OCI-LY1 (cell line): Measurements from ENCODE around the gene IL20.

ENCODE experiments used
- H2AFZ ChIP-seq: fragments of 200-600 bp; sonication (generic), shearing (Covaris generic); 2 replicates; pipeline ENCODE4 v1.6.0; 2014; ENCODE audit warnings: antibody characterized with exemption, mild to moderate bottlenecking, low read length
- H3F3A ChIP-seq: fragments of 200-600 bp; sonication (generic), shearing (Covaris generic); 2 replicates; pipeline ENCODE4 v1.6.0; 2014; ENCODE audit warnings: mild to moderate bottlenecking, antibody characterized with exemption, low read length, moderate library complexity; ENCODE audit not compliant: insufficient read depth
- H3K27ac ChIP-seq: fragments of 200-600 bp; sonication (generic); 2 replicates; pipeline ENCODE4 v1.5.1; 2014; ENCODE audit warnings: low read length, mixed run types, mild to moderate bottlenecking, low read depth; ENCODE audit not compliant: poor library complexity, severe bottlenecking
- H3K27me3 ChIP-seq: fragments of 200-600 bp; sonication (generic); 2 replicates; pipeline ENCODE4 v1.6.0; 2014; ENCODE audit warnings: antibody characterized with exemption, mild to moderate bottlenecking, low read length, moderate library complexity; ENCODE audit not compliant: insufficient read depth
- H3K36me3 ChIP-seq: fragments of 200-600 bp; sonication (generic); 2 replicates; pipeline ENCODE4 v1.6.1; 2014; ENCODE audit warnings: mild to moderate bottlenecking, antibody characterized with exemption, low read length, moderate library complexity, mixed read lengths; ENCODE audit not compliant: insufficient read depth
- H3K4me1 ChIP-seq: fragments of 200-600 bp; sonication (generic); 2 replicates; pipeline ENCODE4 v1.5.1; 2014; ENCODE audit warnings: mild to moderate bottlenecking, low read length, moderate library complexity; ENCODE audit not compliant: insufficient read depth, severe bottlenecking
- H3K4me2 ChIP-seq: fragments of 200-600 bp; sonication (generic), shearing (Covaris generic); 2 replicates; pipeline ENCODE4 v1.6.1; 2014; ENCODE audit warnings: low read length
- H3K4me3 ChIP-seq: fragments of 200-600 bp; sonication (generic); 2 replicates; pipeline ENCODE4 v1.5.1; 2014; ENCODE audit warnings: low read length, low read depth, mild to moderate bottlenecking, mixed read lengths; ENCODE audit not compliant: poor library complexity, severe bottlenecking
- H3K79me2 ChIP-seq: fragments of 200-600 bp; shearing (Covaris generic); 2 replicates; pipeline ENCODE4 v1.6.1; 2016; ENCODE audit warnings: mixed run types, low read length, mixed read lengths; ENCODE audit not compliant: insufficient read depth
- H3K9ac ChIP-seq: fragments of 200-600 bp; sonication (generic), shearing (Covaris generic); 2 replicates; pipeline ENCODE4 v1.6.1; 2014; ENCODE audit warnings: mild to moderate bottlenecking, low read length, mixed read lengths
- H3K9me2 ChIP-seq: fragments of 200-600 bp; sonication (generic), shearing (Covaris generic); 2 replicates; pipeline ENCODE4 v1.6.1; 2014; ENCODE audit warnings: low read depth, mild to moderate bottlenecking, low read length, mixed read lengths
- H3K9me3 ChIP-seq: fragments of 200-600 bp; shearing (Covaris generic); 2 replicates; pipeline ENCODE4 v1.6.1; 2014; ENCODE audit warnings: low read length, mixed read lengths
- H4K20me1 ChIP-seq: fragments of 200-600 bp; sonication (generic), shearing (Covaris generic); 2 replicates; pipeline ENCODE4 v1.6.0; 2016; ENCODE audit warnings: mild to moderate bottlenecking, low read length; ENCODE audit not compliant: insufficient read depth
- CTCF ChIP-seq: fragments of 200-600 bp; sonication (generic), shearing (Covaris generic); IDR thresholded peaks from 2 replicates; pipeline ENCODE4 v1.5.1; 2017; ENCODE audit warnings: mild to moderate bottlenecking, antibody characterized with exemption, low read length, moderate library complexity, mixed read lengths
- EZH2 ChIP-seq: fragments of 200-600 bp; sonication (generic), shearing (Covaris generic); IDR thresholded peaks from 2 replicates; pipeline ENCODE4 v1.8.0; 2017; ENCODE audit warnings: borderline replicate concordance, mixed run types, mild to moderate bottlenecking, antibody characterized with exemption, low read length, moderate library complexity, mixed read lengths

Gene IL20

GRCh38 chr1:206868264-206868663, 2.8 kb downstream of the IL20 start:
- TF ChIP-seq EZH2 = no peak
- no peak for TF ChIP-seq CTCF
- Histone ChIP-seq H3K27me3 (no peaks in the 10 kb centered on the region; the same call in 1 of the 2 replicates), H3K4me3 (no peak overlapping the region), H3F3A (no peaks in the 10 kb centered on the region), H3K36me3 (no peaks in the 10 kb centered on the region), H3K79me2 (no peaks in the 10 kb centered on the region), H3K9me2 (no peaks in the 10 kb centered on the region), H3K9ac (no peak overlapping the region), H3K27ac (no peak overlapping the region), H3K9me3 (no peaks in the 10 kb centered on the region), H4K20me1 (no peaks in the 10 kb centered on the region), H2AFZ (no peak overlapping the region), H3K4me2 (no peak overlapping the region), H3K4me1 (no peaks in the 10 kb centered on the region)

GRCh38 chr1:206872139-206872538, 6.7 kb downstream of the IL20 start:
- TF ChIP-seq EZH2 (no peak), CTCF (no peak)
- Histone ChIP-seq H3K27me3 (no peaks in the 10 kb centered on the region; the same call in 1 of the 2 replicates), H4K20me1 (no peaks in the 10 kb centered on the region), H3K79me2 (no peaks in the 10 kb centered on the region), H3K9ac (no peak overlapping the region), H3K9me3 (no peaks in the 10 kb centered on the region), H2AFZ (no peak overlapping the region), H3K27ac (no peak overlapping the region), H3K4me3 (no peak overlapping the region), H3K9me2 (no peaks in the 10 kb centered on the region), H3K4me1 (no peaks in the 10 kb centered on the region), H3F3A (no peaks in the 10 kb centered on the region), H3K4me2 (no peak overlapping the region), H3K36me3 (no peaks in the 10 kb centered on the region)

- no peaks in the 10 kb centered on the region for H3K9me2 ChIP-seq
- H3K4me1 ChIP-seq = no peaks in the 10 kb centered on the region
- no peak overlapping the region for H3K27ac ChIP-seq
- no peaks in the 10 kb centered on the region for H3K79me2 ChIP-seq
- no peaks in the 10 kb centered on the region; the same call in 1 of the 2 replicates for H3K27me3 ChIP-seq
- no peak overlapping the region for H2AFZ ChIP-seq
- no peaks in the 10 kb centered on the region for H3K36me3 ChIP-seq
- no peak overlapping the region for H3K4me2 ChIP-seq
- H3K4me3 ChIP-seq = no peak overlapping the region
- H3F3A ChIP-seq = no peaks in the 10 kb centered on the region
- TF ChIP-seq CTCF (no peak), EZH2 (no peak)
- no peak overlapping the region for H3K9ac ChIP-seq
- no peaks in the 10 kb centered on the region for H4K20me1 ChIP-seq
- H3K9me3 ChIP-seq = peaks cover 5% of the 10 kb centered on the region
Measured at GRCh38 chr1:206873603-206874188, 8.3 kb downstream of the IL20 start.
